DND-41 (cell line): Measurements from ENCODE around the gene SCN8A.

ENCODE experiments used
- CTCF ChIP-seq: IDR thresholded peaks from 2 replicates; pipeline ENCODE4 v1.5.1; 2012; ENCODE audit warnings: borderline replicate concordance, low read length, moderate library complexity, mild to moderate bottlenecking; ENCODE audit not compliant: poor library complexity, severe bottlenecking; ENCODE audit errors: extremely low read depth
- EZH2 ChIP-seq: IDR thresholded peaks from 3 replicates; pipeline ENCODE4 v1.6.1; 2012; ENCODE audit warnings: borderline replicate concordance, low read depth, mild to moderate bottlenecking, moderate library complexity, low read length, inconsistent platforms; ENCODE audit not compliant: severe bottlenecking

GRCh38 chr12:51774933-51775332 lies 183.9 kb downstream of the SCN8A start:
- TF ChIP-seq CTCF: no peak
- no peak for TF ChIP-seq EZH2
